ENCODE data around the gene ATP6V1G3.

DNA sequence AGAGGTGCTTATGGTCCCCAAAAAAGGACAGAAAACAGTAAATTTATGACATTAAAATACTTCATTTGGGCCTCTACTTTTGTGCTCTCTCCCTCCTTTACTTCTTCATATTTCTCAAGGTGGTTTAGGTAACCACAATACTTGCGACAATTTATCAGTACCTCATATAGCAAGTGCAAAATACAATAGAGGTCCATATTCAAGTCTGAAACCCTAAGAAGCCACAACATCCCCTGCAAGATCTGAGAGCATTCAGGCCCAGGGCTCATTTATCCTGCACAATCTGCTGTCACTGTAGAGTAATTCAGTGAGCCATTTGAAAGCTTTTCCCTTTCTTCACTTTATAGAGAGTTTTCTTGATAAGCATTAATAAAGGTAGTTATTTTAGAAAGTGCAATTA is 24.2 kb upstream of the ATP6V1G3 start:
- TF ChIP-seq, protein P1, sequence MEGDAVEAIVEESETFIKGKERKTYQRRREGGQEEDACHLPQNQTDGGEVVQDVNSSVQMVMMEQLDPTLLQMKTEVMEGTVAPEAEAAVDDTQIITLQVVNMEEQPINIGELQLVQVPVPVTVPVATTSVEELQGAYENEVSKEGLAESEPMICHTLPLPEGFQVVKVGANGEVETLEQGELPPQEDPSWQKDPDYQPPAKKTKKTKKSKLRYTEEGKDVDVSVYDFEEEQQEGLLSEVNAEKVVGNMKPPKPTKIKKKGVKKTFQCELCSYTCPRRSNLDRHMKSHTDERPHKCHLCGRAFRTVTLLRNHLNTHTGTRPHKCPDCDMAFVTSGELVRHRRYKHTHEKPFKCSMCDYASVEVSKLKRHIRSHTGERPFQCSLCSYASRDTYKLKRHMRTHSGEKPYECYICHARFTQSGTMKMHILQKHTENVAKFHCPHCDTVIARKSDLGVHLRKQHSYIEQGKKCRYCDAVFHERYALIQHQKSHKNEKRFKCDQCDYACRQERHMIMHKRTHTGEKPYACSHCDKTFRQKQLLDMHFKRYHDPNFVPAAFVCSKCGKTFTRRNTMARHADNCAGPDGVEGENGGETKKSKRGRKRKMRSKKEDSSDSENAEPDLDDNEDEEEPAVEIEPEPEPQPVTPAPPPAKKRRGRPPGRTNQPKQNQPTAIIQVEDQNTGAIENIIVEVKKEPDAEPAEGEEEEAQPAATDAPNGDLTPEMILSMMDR (IDR thresholded peaks at IDR 0.05 in 8 of 11, conservative IDR thresholded peaks at IDR 0.05 in 3 of 11), result no peak
- no peak for TF ChIP-seq POLR2A (IDR thresholded peaks at IDR 0.05)

All from spleen (tissue), 7 donors.